GM18873 (cell line): ENCODE measurements around the gene MYL1.

ENCODE experiments used
- ATAC-seq: cut with Tn5 transposase; IDR thresholded peaks from one replicate; pipeline ENCODE4 v1.9.1; 2021; ENCODE audit warnings: mild to moderate bottlenecking, moderate library complexity, moderate number of reproducible peaks; ENCODE audit not compliant: unreplicated experiment, low FRiP score

The MYL1 gene

GRCh38 chr2:210315015-210315788 is at the start of gene MYL1:
Gene MYL1 (minus strand): TSS chr2:210315174. CDS start chr2:210315042, 132 bp downstream.
- ATAC-seq = no peak

GRCh38 chr2:210363876-210364275 is 48.9 kb upstream of the MYL1 start:
- no peak for ATAC-seq

- no peak for ATAC-seq
Measured at GRCh38 chr2:210363261-210363660, 48.3 kb upstream of the MYL1 start.

GRCh38 chr2:210360412-210360811 is 45.4 kb upstream of the MYL1 start:
- no peak for ATAC-seq

- ATAC-seq = no peak
Measured at GRCh38 chr2:210356944-210357343, 42.0 kb upstream of the MYL1 start.

GRCh38 chr2:210337159-210337558 is 22.2 kb upstream of the MYL1 start:
- no peak for ATAC-seq

GRCh38 chr2:210324906-210325305 is 9.9 kb upstream of the MYL1 start:
- ATAC-seq = no peak

GRCh38 chr2:210324458-210324857 is 9.5 kb upstream of the MYL1 start:
- no peak for ATAC-seq

GRCh38 chr2:210323003-210323402 is 8.0 kb upstream of the MYL1 start:
- no peak for ATAC-seq

- no peak for ATAC-seq
Measured at GRCh38 chr2:210318891-210319290, 3.9 kb upstream of the MYL1 start.

- no peak for ATAC-seq
Measured at GRCh38 chr2:210318486-210318885, 3.5 kb upstream of the MYL1 start.

- ATAC-seq = no peak
Measured at GRCh38 chr2:210310550-210310949, 4.4 kb downstream of the MYL1 start.

GRCh38 chr2:210309548-210310233 is 5.3 kb downstream of the MYL1 start:
- no peak for ATAC-seq

GRCh38 chr2:210303498-210303897 is 11.5 kb downstream of the MYL1 start:
- ATAC-seq = no peak

GRCh38 chr2:210302326-210302725 is 12.6 kb downstream of the MYL1 start:
- ATAC-seq = no peak

GRCh38 chr2:210299866-210300373 is 15.1 kb downstream of the MYL1 start:
- no peak for ATAC-seq

- no peak for ATAC-seq
Measured at GRCh38 chr2:210288408-210288807, 26.6 kb downstream of the MYL1 start.

- ATAC-seq = no peak
Measured at GRCh38 chr2:210287301-210287700, 27.7 kb downstream of the MYL1 start.

GRCh38 chr2:210286123-210286680 is 28.8 kb downstream of the MYL1 start:
- ATAC-seq = no peak

GRCh38 chr2:210277133-210277532 is 37.8 kb downstream of the MYL1 start:
- no peak for ATAC-seq

- no peak for ATAC-seq
Measured at GRCh38 chr2:210271300-210271699, 43.7 kb downstream of the MYL1 start.
